Mammary epithelial cell (primary cell): ENCODE results near the gene FAT1.

ENCODE experiments used
- CTCF ChIP-seq, 2 donors: IDR thresholded peaks in 1 of 2; conservative IDR thresholded peaks in 1 of 2; 2 replicates each; pipeline ENCODE4 v1.5.1; 2011 to 2012; ENCODE audit warnings: inconsistent platforms in 2 of 2, low read length in 2 of 2, mild to moderate bottlenecking in 2 of 2, control low read depth in 1 of 2, low read depth in 1 of 2; ENCODE audit not compliant: insufficient read depth in 1 of 2; ENCODE audit errors: extremely low read depth in 1 of 2
- EZH2 ChIP-seq: IDR thresholded peaks from 2 replicates; pipeline ENCODE4 v1.6.1; 2012; ENCODE audit warnings: low read length, inconsistent platforms, borderline replicate concordance

DNA sequence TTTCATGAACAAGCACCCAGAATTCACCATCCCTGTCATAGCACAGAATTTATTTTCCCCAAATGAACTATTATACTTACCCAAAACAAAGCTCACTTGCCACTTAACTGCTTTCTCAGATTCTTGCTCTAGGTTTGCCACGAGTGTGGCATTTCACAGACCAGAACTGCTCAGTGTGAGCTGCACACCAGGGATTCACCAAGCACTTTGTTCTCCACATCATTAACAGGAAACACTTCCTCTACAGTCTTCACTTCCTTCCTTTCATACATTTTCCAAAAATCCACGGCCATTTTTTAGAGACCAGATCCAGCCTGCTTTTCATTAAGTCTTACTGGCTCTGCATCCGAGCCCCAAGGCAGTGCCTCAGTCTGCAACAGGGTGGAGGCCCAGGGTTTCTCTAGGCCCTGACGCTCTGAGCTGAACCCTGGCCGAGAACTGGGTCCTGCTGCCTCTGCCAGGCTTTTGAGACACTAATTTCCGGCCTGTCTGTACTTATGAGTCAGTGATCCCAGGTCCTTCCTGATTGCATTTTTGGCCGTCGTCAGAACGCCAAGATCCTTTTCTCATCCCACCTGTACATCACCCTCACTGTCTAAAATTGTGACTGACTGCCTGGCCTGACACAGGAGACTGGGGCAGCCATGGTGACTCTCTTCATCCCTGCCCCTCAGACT lies 100.7 kb downstream of the FAT1 start:
- no peak for TF ChIP-seq CTCF (conservative IDR thresholded peaks at IDR 0.05 in 1 of 2, IDR thresholded peaks at IDR 0.05 in 1 of 2; ENCODE audit: extremely low read depth in 1 of 2, insufficient read depth in 1 of 2, low read depth in 1 of 2, low read length in 2 of 2)
- no peak for TF ChIP-seq EZH2
